22Rv1 (cell line): ENCODE measurements around the gene PHLDB2.
"Not testable (repeated sequence)": the region's sequence is repeated elsewhere in the genome, so short reads cannot be mapped to it uniquely, and the experiment has no call there.

Experiments used
- H3K27ac ChIP-seq: fragments of 450-650 bp; 2 replicates; pipeline ENCODE4 v1.5.1; 2017
- CTCF ChIP-seq: fragments of 450-650 bp; IDR thresholded peaks from 2 replicates; pipeline ENCODE4 v1.5.1; 2017; ENCODE audit warnings: mild to moderate bottlenecking
- ZFX ChIP-seq: fragments of 450-650 bp; IDR thresholded peaks from 2 replicates; pipeline ENCODE4 v1.6.1; 2017; ENCODE audit warnings: antibody characterized with exemption, borderline replicate concordance

The PHLDB2 gene

GRCh38 chr3:111859061-111859973 is at the start of gene PHLDB2:
TSS of gene PHLDB2 (plus strand) at chr3:111859265. CDS start at chr3:111884078, 24,813 bp downstream.
- no peak for TF ChIP-seq CTCF
- no peak for TF ChIP-seq ZFX
- no peak within 1 kb of the TSS for H3K27ac ChIP-seq

- no peak overlapping the region for H3K27ac ChIP-seq
- TF ChIP-seq CTCF (no peak), ZFX (no peak)
Measured at GRCh38 chr3:111810909-111811308, 48.2 kb upstream of the PHLDB2 start.

- no peak overlapping the region for H3K27ac ChIP-seq
Measured at GRCh38 chr3:111811811-111812210, 47.3 kb upstream of the PHLDB2 start.

GRCh38 chr3:111812701-111813100 is 46.4 kb upstream of the PHLDB2 start:
- TF ChIP-seq CTCF (no peak), ZFX (no peak)
- no peak overlapping the region for H3K27ac ChIP-seq

More at GRCh38 chr3:111811811-111812210, 47.3 kb upstream of the PHLDB2 start:
- no peak for TF ChIP-seq ZFX
- no peak for TF ChIP-seq CTCF

GRCh38 chr3:111813441-111813840 is 45.6 kb upstream of the PHLDB2 start:
- H3K27ac ChIP-seq = no peak overlapping the region
- no peak for TF ChIP-seq ZFX
- no peak for TF ChIP-seq CTCF

- TF ChIP-seq CTCF = no peak
- no peak for TF ChIP-seq ZFX
- H3K27ac ChIP-seq = no peak overlapping the region
Measured at GRCh38 chr3:111813979-111814378, 45.1 kb upstream of the PHLDB2 start.

- H3K27ac ChIP-seq = not testable (repeated sequence)
Measured at GRCh38 chr3:111816771-111817170, 42.3 kb upstream of the PHLDB2 start.

GRCh38 chr3:111819927-111820326 is 39.1 kb upstream of the PHLDB2 start:
- no peak for TF ChIP-seq CTCF
- no peak for TF ChIP-seq ZFX

More at GRCh38 chr3:111819927-111820326, 39.1 kb upstream of the PHLDB2 start:
- H3K27ac ChIP-seq = no peak overlapping the region
